ENCODE measurements around the gene BCAS3.

- TF ChIP-seq EZH2 (IDR thresholded peaks at IDR 0.05; ENCODE audit: borderline replicate concordance, low read length): no peak
- no peak for TF ChIP-seq CTCF (IDR thresholded peaks at IDR 0.05; ENCODE audit: low read length)
Measured at GRCh38 chr17:61223725-61224124, 546.1 kb downstream of the BCAS3 start.

All from OCI-LY1 (cell line).